HUES6 (cell line): ENCODE results near the gene HAUS5.

Source experiments
- H3K27ac ChIP-seq: 2 replicates; pipeline ENCODE4 v1.7.0; 2013; ENCODE audit warnings: low read depth, mild to moderate bottlenecking, low read length, inconsistent platforms
- H3K27me3 ChIP-seq: 2 replicates; pipeline ENCODE4 v1.6.1; 2013; ENCODE audit warnings: low read length; ENCODE audit not compliant: control insufficient read depth, insufficient read depth
- H3K36me3 ChIP-seq: 2 replicates; pipeline ENCODE4 v1.6.1; 2013; ENCODE audit warnings: low read length; ENCODE audit not compliant: control insufficient read depth, insufficient read depth
- H3K4me1 ChIP-seq: 2 replicates; pipeline ENCODE4 v1.6.1; 2013; ENCODE audit warnings: low read length; ENCODE audit not compliant: control insufficient read depth, insufficient read depth
- H3K4me3 ChIP-seq: 2 replicates; pipeline ENCODE4 v1.5.1; 2013; ENCODE audit warnings: low read depth, low read length
- H3K9ac ChIP-seq: one replicate; pipeline ENCODE4 v1.6.1; 2013; ENCODE audit warnings: mild to moderate bottlenecking, low read length
- H3K9me3 ChIP-seq: 2 replicates; pipeline ENCODE4 v1.6.1; 2013; ENCODE audit warnings: low read depth, low read length; ENCODE audit not compliant: control insufficient read depth, insufficient read depth

The HAUS5 gene

DNA sequence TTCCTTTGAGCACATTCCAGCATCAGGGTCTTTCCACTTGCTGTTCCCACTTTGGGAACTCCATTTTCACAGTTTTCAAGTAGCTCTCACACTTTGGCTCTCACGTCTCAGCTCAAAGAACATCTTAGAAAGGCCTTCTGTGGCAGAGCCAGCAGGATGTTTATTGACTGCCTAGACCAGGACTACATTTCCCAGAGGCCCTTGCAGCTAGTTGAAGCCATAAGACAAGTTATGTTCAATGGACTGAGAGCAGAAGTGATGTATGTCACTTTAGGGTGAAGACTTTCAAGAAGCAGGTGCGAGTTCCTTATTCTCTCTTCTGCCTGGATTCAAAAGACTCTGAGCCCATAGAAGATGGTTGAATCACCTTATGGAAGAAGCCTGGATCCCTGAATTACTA, 4.3 kb upstream of the HAUS5 start:
- no peak overlapping the region for H3K4me3 ChIP-seq
- H3K9ac ChIP-seq = no peak overlapping the region
- H3K9me3 ChIP-seq = peaks cover 23% of the 10 kb centered on the region
- no peak overlapping the region for H3K27ac ChIP-seq
- no peaks in the 10 kb centered on the region for H3K36me3 ChIP-seq
- H3K27me3 ChIP-seq = no peaks in the 10 kb centered on the region
- no peaks in the 10 kb centered on the region for H3K4me1 ChIP-seq

DNA sequence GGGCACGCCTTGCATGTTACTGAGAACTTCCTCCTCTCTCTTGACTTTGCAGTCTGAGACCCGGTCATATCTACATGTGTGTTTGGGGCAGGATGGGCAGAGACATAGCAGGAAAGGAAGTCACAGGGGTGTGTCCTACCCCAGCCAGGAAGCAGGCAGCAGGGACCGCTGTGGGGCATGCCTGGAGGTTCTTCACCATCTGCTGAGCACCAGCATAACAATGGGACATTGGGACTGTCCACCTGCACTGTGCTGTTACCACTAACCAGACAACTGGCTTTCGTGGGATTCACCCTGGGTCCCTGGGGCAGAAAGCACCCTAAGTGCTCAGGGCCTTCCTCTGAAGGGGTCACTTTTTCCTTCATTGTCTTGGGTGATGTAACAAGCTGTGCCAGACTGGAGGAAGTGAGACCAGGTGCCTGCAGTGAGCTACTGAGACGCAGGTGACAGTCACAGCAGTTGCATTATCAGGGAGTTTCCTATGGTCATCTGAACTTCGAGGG, 2.6 kb upstream of the HAUS5 start:
- H3K9me3 ChIP-seq = peaks cover 23% of the 10 kb centered on the region
- no peaks in the 10 kb centered on the region for H3K4me1 ChIP-seq
- no peak overlapping the region for H3K27ac ChIP-seq
- H3K27me3 ChIP-seq = no peaks in the 10 kb centered on the region
- no peak overlapping the region for H3K9ac ChIP-seq
- no peak overlapping the region for H3K4me3 ChIP-seq
- H3K36me3 ChIP-seq = peaks cover 9% of the 10 kb centered on the region

DNA sequence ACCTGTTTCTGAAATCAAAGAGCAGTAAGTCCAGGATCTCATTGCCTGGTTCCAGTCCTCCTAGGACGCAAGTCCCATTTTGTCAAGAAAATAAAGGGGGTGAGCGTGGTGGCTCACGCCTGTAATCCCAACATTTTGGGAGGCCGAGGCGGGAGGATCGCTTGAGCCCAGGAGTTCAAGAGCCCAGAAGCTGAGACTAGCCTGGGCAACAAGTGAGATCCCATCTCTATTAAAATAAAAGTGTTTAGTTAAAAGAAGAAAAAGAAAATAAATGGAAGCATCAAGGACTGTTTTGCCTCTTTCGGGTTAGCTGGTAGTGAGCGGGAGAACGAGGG, 344 bp upstream of the HAUS5 start:
- H3K27me3 ChIP-seq = no peaks in the 10 kb centered on the region
- no peaks in the 10 kb centered on the region for H3K4me1 ChIP-seq
- no peak overlapping the region for H3K27ac ChIP-seq
- H3K4me3 ChIP-seq = peak overlapping the region; percentile 77
- no peak overlapping the region for H3K9ac ChIP-seq
- peaks cover 14% of the 10 kb centered on the region for H3K9me3 ChIP-seq
- peaks cover 24% of the 10 kb centered on the region for H3K36me3 ChIP-seq

DNA sequence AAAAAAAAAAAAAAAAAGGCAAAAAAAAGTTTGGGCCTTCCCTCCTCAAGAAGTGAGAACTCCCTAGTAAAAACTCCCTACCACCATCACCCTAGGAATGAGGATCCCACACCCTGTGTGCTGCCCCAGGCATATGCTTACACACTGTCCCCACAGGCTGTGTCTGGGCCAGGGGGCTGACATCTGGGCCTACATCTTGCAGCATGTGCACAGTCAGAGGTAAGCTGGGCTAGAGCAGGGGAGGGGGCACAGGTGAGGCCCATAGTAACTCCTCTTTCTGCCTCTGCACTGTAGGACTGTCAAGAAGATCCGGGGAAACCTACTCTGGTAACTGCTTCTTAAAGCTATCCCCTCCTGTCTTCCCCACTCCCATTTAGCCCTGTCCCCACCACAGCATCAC, 1.0 kb downstream of the HAUS5 start:
- peaks cover 37% of the 10 kb centered on the region for H3K36me3 ChIP-seq
- H3K9ac ChIP-seq = no peak overlapping the region
- H3K4me1 ChIP-seq = no peaks in the 10 kb centered on the region
- H3K4me3 ChIP-seq = no peak overlapping the region
- H3K27ac ChIP-seq = no peak overlapping the region
- no peaks in the 10 kb centered on the region for H3K27me3 ChIP-seq
- H3K9me3 ChIP-seq = peaks cover 3% of the 10 kb centered on the region; the same call in 1 of the 2 replicates

DNA sequence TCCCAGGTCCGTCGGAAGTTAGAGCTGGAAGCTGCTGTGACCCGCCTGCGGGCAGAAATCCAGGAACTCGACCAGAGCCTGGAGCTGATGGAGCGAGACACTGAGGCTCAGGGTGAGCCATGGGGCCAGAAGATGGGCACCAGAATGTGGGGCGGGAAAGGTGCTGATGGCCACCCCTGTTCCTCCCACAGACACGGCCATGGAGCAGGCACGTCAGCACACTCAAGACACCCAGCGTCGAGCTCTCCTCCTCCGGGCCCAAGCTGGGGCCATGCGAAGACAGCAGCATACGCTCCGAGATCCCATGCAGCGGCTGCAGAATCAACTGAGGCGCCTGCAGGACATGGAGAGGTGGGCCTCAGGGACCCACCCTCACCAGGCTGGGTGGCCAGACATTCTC, 2.5 kb downstream of the HAUS5 start:
- Histone ChIP-seq H3K27ac (no peak overlapping the region), H3K36me3 (peaks cover 50% of the 10 kb centered on the region), H3K4me1 (no peaks in the 10 kb centered on the region), H3K9me3 (no peaks in the 10 kb centered on the region), H3K27me3 (no peaks in the 10 kb centered on the region), H3K9ac (no peak overlapping the region), H3K4me3 (no peak overlapping the region)

DNA sequence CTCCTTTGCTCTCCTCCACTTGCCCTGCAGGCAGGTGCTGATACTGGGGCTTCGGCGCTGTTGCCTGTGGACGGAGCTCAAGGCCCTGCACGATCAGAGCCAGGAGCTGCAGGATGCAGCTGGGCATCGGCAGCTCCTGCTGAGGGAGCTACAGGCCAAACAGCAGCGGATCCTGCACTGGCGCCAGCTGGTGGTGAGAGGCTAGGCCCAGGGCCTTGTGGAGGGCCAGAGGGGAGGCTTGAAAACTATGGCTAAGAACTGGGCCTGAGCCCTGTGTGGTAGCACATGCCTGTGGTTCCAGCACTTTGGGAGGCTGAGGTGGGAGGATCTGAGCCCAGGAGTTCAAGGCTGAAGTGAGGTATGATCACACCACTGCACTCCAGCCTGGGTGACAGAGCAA, 6.3 kb downstream of the HAUS5 start:
- no peaks in the 10 kb centered on the region for H3K9me3 ChIP-seq
- no peaks in the 10 kb centered on the region for H3K27me3 ChIP-seq
- no peaks in the 10 kb centered on the region for H3K4me1 ChIP-seq
- no peak overlapping the region for H3K9ac ChIP-seq
- H3K27ac ChIP-seq = no peak overlapping the region
- H3K36me3 ChIP-seq = peaks cover 61% of the 10 kb centered on the region
- H3K4me3 ChIP-seq = no peak overlapping the region

DNA sequence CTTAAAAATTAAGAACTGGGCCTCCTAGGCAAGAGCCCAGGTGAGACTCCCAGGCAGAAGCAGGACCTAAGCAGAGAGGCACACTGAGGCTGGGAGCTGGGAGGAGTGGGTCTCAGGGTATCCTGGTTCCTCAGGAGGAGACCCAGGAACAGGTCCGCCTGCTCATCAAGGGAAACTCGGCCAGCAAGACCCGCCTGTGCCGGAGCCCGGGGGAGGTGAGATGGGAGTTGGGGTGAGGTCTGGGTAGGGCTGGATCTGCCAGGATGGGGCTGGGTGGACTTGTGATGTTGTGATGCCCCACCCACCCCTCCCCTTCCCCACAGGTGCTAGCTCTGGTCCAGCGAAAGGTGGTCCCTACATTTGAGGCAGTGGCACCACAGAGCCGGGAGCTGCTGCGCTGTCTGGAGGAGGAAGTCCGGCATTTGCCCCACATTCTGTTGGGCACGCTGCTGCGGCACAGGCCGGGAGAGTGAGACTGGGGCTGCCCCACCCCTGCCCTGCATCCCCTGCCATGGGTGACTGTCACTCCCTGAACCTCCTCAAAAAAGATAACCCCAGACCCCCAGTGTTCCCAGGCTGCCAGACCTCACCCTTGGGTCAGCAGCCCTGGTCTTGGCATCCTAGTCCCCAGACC, 6.9 kb downstream of the HAUS5 start:
- no peak overlapping the region for H3K27ac ChIP-seq
- no peaks in the 10 kb centered on the region for H3K4me1 ChIP-seq
- no peak overlapping the region for H3K9ac ChIP-seq
- H3K36me3 ChIP-seq = peaks cover 58% of the 10 kb centered on the region
- H3K9me3 ChIP-seq = no peaks in the 10 kb centered on the region
- H3K27me3 ChIP-seq = no peaks in the 10 kb centered on the region
- H3K4me3 ChIP-seq = no peak overlapping the region

DNA sequence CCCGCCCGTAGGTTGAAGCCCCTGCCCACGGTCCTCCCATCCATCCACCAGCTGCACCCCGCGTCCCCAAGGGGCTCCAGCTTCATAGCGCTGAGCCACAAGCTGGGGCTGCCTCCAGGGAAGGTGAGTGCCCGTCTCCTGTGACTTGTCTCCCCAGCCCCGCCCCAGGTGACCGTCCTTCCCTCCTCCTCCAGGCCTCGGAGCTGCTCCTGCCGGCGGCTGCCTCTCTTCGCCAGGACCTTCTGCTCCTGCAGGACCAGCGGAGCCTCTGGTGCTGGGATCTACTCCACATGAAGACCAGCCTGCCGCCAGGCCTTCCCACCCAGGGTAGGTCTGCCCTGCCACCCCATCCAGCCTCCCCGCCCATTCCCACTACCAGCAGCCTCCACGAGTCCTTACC, 7.5 kb downstream of the HAUS5 start:
- Histone ChIP-seq H3K4me3 (no peak overlapping the region), H3K9ac (no peak overlapping the region), H3K27me3 (no peaks in the 10 kb centered on the region), H3K9me3 (no peaks in the 10 kb centered on the region), H3K27ac (no peak overlapping the region), H3K4me1 (no peaks in the 10 kb centered on the region), H3K36me3 (peaks cover 53% of the 10 kb centered on the region)

DNA sequence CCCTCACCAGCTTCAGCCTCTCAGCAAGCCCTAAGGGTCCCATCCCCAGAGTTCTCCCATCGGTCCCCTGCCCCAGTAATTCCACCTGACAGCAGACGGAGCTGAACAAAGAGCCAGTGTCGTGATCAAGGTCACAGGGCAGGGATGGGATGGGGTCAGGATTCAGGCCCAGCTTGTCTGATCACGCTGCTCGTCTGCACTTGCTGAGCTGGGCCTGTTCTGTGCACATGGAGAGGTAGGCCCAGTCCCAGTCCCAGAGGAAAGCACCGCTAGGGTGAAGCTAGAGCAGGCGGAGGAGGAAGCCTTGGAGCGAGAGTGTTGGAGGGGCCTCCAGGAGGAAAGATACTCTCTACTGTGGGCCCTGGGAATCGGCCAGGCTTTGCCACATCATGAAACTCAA, 9.2 kb downstream of the HAUS5 start:
- Histone ChIP-seq H3K27ac (no peak overlapping the region), H3K9me3 (no peaks in the 10 kb centered on the region), H3K27me3 (no peaks in the 10 kb centered on the region), H3K4me3 (no peak overlapping the region), H3K9ac (no peak overlapping the region), H3K4me1 (no peaks in the 10 kb centered on the region), H3K36me3 (peaks cover 43% of the 10 kb centered on the region)

DNA sequence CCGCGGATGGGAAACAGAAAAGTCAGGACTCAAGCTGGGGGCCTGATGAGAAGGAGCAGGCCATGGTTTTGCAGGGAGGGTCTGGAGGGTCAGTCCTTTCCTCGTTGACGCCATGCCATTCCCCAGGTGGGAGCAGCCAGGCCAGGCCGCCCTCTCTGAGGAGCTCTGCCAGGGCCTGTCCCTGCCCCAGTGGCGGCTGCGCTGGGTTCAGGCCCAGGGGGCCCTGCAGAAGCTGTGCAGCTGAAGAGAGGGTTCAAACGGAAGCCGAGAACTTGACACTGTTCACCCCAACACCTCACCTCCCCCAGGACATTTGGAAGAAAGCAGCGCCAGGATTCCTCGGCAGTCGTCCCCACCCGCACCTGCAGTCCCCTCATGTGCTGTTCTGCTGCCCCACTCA, 10.2 kb downstream of the HAUS5 start:
- Histone ChIP-seq H3K9me3 (no peaks in the 10 kb centered on the region), H3K4me1 (no peaks in the 10 kb centered on the region), H3K4me3 (no peak overlapping the region), H3K27me3 (no peaks in the 10 kb centered on the region), H3K27ac (no peak overlapping the region), H3K9ac (no peak overlapping the region), H3K36me3 (peaks cover 33% of the 10 kb centered on the region)

DNA sequence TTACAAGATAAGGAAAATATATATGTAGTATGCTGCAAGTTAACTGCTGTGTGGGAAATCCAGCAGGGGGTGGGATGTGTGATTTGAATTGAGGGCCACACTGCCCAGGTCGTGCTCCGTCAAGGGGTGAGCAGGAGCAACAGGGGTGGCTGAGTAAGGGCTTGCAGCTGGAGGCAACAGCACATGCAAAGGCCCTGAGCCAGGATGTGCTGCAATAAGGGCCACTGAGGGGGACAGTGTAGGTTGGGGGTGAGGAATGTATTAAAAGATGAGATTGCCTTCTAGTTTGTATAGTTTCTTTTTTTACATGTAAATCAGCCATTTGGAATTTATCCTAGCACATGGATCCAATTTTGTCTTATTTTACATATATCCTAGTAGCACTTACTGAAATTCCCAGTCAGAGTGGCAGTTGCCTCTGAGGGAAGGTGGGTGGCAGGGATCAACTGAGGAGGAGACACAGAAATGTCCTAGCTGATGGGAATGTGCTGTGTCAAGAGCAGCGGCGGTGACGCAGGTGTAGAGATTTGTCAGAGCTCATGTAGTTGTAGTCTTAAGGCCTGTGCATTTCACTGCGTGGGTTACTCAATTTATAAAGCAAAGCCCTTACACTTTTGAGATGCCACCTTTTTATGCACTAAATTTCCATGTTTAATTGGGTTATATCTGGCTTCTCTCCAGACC, 10.9 kb downstream of the HAUS5 start:
- Histone ChIP-seq H3K9me3 (no peaks in the 10 kb centered on the region), H3K27ac (no peak overlapping the region), H3K27me3 (no peaks in the 10 kb centered on the region), H3K9ac (no peak overlapping the region), H3K36me3 (peaks cover 27% of the 10 kb centered on the region), H3K4me3 (no peak overlapping the region), H3K4me1 (no peaks in the 10 kb centered on the region)
